Measurements from ENCODE around the gene OTUD6A.
"Not testable (repeated sequence)": the region's sequence is repeated elsewhere in the genome, so short reads cannot be mapped to it uniquely, and the experiment has no call there.

Gene OTUD6A

DNA sequence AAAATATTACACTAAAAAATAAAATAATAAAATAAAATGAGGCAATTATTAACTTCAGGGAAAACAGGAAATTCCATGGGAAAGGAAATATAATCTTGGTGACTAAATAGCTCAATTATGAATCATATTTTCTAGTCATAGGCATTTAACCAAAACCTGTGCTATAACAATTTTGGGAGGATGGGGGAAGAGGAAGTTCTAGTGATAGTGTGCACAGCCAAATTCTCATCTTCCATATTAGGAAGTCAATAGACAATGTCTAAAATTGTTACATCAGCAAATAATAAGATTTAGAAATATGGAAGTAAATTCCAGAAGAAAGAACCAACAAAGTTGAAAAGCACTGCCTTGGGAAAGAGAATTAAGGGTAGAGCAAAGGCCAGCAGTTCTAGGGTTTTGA, 15.3 kb upstream of the OTUD6A start:
- no peak for DNase-seq (ENCODE audit: low read depth)

DNA sequence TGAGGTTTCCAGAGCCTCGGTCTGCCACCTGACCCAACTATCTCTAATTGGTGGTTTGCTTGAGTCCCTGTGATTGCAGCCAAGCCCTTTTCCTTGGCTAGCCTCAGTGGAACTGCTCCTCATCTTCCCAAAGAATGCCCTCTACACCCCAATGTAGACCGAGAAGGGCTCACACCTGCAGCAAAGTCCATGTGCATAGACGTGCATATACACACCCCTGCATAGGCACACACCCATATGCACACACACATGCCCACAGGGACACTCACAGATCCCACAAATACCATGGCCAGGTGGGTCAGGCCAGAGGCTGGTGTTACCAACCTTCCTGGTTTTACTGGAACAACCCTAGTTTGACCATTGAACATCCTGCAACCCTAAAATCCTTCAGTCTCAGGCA, 12.9 kb upstream of the OTUD6A start:
- DNase-seq (ENCODE audit: low read depth) = no peak

DNA sequence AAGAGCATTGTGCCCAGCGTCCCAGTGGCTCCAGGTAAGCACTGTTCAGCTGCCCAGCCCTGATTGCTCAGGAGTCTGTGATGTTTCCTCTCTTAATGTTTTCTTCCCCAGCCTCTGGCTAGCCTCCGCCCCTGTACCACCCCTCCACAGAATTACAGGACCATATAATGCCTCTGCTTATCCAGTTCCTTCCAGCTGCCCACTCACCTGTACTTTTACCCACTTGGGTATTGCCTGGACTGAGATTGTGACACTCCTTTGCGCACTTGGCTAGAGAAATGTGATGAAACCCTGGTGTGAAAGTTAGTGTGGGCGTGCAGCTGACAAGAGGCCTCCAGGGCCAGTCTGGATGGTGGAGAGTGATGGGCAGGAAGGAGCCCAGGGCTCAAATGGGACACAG, 12.3 kb upstream of the OTUD6A start, which contains the start of gene AWAT2:
TSS of gene AWAT2 (minus strand) at position 14 of the 400 bp plus-strand sequence. CDS start at position 8, 6 bp downstream.
- DNase-seq (ENCODE audit: low read depth) = no peak

DNA sequence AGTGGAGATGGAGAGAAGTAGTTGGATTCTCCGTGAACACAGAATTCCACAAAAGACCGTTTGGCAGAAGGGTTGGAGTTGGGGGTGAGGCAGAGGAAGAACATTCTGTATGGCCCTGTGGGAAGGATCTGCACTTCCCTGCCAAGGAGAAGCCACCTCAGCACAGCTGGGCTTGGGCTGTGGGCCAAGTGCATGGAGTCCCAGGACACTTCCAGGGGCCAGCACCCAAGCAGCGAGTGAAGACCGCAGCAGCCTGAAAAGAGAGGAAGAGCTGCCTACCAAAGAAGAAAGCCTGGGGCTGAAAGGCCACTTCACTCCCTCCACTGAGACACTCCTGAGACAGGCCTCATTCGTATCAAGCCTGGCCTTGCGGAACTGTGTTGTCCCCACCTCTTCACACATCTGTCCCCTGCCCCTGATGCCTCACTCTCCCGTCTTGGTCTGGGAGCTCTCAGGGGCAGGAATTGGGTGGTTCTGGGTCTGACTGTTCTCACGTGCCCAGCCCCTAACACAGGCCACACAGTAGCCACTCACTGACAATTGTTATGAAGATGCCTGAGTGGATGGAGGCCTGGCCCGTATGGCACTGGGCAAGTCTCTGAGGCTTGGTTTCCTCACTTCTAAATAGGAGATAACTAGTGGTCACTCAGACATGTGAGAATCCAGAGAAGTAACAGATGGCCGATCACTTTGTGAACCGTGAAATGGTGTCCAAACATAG, 9.2 kb upstream of the OTUD6A start:
- no peak for DNase-seq (ENCODE audit: low read depth)

DNA sequence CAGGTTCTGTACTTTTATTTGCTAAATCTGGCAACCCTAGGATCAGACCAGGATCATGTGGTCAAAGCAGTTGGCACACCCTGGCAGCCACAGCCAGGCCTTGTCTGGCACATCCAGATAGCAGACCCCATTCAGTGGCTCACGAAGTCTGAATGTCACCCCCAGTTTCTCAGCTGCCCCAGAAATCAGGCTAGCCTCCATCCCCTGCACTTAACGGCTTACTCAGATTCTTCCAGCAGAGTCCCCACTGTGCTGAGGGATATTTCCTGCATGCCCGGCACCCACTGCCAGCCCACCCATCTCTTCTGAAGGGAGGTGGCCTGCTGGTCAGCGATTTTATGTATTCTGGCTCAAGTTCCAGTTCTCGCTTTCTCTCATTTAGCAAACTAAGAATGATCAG, 7.9 kb upstream of the OTUD6A start:
- no peak for DNase-seq (ENCODE audit: low read depth)

DNA sequence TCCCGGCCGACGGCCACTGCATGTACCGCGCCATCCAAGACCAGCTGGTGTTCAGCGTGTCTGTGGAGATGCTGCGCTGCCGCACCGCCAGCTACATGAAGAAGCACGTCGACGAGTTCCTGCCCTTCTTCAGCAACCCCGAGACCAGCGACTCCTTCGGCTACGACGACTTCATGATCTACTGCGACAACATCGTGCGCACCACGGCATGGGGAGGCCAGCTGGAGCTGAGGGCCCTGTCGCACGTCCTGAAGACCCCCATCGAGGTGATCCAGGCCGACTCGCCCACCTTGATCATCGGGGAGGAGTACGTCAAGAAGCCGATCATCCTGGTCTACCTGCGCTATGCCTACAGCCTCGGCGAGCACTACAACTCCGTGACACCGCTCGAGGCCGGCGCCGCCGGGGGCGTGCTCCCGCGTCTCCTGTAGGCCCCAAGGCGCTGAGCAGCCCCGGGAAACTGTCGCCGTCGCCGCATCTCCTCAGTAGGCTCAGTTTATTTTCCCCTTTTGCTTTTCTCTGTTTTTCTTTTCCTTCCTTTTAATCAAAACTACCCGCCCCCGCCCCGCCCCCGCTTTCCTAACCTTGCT, 799 bp downstream of the OTUD6A start:
- no peak for DNase-seq (ENCODE audit: low read depth)

DNA sequence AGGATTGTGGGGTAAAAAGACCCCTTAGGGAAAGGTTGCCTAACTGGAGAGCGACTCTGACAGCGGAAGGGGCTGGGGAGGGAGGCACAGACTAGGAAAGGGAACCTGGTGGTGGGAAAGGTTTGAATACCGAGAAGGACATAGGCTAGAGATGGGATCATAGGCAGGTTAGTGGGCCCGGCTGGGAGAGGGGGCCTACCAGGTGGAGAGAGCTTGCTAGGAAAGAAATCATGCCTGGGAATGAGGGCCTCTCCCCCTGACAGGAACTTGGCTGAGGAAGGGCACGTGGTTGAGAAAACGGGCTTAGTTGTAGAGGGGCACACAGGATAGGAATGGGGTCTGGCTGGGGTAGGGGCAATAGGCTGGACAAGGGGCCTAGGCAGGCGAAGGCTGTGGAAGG, 4.4 kb downstream of the OTUD6A start:
- DNase-seq (ENCODE audit: low read depth) = no peak

DNA sequence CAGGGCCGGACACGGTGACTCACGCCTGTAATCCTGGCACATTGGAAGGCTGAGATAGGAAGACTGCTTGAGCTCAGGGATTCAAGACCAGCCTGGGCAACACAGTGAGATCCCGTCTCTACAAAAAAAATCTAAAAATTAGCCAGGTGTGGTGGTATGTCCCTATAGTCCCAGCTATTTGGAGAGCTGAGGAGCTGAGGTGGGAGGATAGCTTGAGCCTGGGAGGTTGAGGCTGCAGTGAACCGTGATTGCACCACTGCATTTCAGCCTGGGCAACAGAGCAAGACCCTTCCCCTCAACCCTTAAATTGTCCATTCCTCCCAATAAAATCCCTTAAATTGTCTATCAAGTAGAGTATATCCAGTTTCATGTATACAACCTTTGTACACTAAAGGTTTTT, 17.0 kb downstream of the OTUD6A start:
- DNase-seq (ENCODE audit: low read depth) = no peak

DNA sequence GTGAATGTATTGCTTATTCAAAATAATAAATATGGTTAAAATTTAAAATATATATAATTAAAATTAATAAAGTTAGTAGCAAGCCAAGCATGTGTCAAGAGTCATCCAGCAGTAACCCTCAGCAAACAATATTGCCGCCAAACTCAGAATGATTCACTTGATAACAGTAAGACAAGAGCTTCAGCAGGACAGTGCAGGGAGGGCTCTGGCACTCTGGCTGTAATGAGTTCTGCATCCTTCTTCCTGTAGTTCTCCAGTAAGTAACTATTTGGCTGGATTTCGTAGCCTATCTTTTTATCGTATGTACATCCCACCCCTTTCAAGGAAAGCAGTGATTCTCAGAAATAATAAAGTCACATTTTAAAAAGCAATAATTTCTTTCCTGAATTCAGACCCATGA, 17.6 kb downstream of the OTUD6A start:
- no peak for DNase-seq (ENCODE audit: low read depth)

DNA sequence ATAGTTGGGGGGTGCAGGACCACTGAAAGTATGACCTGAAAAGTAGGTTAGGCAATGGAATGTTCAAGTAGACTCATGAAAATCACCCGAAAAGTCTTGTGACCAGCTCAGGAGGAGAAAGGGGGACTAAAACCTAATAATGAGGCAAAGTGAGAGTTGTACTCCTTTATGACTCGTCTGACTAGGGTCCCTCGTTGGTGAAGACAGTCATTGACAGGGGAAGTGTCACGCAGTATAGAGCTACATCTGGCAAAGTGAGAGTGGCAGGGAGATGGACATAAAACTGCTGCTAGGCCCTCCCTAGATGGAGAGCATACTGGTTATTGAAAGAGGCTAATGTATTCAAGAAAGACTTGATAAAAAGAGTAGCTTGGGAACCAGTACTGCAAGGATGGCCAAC, 20.5 kb downstream of the OTUD6A start:
- no peak for DNase-seq (ENCODE audit: low read depth)

DNA sequence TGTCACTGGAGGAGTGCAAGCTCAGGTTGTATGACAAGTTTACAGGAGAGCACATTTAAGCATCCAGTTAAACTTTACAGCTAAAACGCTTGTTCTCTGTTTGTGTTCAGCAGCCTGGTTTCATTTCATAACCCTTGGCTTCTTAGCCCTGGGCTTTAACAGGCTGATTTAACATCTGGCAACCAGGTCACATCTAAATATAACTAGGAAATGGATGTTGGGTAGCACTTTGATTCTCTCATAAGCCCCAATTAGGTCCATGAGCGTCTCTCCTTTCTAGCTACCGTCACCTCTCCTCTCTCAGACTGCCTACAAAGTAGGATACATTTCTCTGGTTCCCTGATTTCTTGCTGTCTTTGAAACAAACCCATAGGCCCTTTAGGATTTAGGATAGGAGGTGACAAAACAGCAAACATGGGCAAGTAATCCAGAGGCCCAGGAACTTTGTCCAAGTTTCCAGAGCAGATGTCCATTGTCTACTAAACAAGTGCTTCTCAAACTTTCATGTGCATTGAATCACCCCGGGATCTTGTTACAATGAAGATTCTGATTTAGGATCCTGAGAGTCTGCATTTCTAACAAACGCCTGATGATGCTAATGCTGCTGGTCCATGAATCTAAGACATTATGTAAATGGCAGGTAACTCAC, 22.5 kb downstream of the OTUD6A start:
- DNase-seq (ENCODE audit: low read depth) = no peak

DNA sequence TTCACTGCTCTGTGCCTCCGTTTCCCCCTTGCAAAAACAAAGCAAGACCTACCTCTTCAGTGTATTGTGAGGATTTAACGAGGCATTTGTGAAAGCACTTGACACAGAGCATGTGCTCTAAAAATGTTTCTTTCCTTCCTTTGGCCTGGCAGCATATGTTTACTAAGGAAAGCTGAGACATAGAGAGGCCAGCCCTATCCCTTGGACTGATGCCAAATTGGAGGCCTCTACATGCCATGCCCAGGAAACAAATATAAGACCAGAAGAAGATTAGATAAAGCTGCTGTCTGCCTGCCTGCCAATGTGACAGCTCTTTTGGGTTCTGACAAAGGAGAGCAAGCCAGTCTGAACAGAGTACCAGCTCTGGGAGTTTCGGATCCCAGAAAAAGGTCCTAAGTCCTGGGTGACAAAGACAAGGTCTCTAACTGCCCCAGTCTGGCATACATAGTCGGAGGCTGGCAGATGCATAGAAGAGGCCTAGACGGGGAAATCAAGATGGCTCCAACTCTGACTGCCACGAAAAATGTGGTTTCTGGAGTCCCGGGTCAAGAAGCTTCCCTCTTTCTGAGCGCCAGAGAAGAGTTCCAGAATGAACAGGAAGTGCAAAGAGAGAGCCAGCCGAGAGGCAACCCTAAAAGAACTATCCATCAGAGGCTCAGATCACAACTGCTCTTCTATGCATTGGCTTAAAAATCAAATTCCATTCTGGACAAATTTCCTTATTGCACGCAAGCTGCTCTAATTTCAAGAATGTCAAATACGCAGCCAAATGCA, 25.8 kb downstream of the OTUD6A start:
- DNase-seq (ENCODE audit: low read depth) = no peak

DNA sequence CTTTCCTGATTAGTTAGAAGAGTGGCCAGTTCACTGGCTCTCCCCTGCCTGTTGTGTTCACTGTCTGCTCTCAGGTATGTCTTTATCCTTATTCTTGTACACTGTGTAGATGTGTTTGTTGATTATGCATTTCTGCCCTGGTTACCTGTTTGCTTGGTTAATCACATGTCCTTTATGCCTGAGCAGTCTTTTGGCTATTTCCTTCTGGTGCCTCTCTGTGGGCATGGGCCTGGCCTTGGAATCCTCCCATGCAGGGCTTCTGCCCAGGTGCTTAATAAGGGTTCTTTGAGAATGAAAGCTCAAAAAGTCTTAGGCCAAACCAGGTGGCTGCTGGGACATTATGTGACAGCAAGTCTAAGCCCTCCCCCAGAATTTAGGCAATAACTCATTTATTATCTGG, 26.5 kb downstream of the OTUD6A start:
- DNase-seq (ENCODE audit: low read depth) = no peak

DNA sequence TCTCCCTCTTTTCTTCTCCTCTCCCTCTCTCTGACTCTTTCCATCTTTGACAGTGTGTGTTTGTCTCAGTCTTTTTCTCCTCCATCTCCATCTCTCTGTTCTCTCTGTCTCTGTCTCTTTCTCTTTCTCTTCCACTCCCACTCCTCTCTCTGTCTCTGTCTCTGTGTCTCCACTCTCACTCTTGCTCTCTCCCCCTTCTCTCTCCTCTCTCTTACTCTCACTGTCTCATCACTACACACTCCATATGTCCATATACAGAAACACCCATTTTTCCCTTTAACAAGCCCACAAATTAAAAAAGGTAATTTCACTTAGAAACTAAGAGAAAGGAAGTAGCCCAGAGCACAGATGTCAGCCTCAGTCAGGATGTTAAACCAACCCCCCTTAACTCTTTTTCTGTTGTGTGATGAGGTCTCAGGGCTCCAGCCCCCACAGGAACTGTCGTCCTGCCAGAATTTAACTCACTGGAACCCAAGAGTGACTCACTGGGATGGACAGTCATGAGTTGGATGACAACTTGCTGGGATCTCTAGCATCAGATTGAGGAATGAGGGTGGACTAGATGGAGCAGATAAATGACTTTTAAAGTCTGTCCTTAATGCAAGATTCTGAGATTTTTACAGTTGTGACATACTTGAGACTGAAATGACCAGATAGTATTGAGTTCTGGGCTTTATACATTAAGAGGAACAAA, 27.5 kb downstream of the OTUD6A start:
- DNase-seq (ENCODE audit: low read depth) = no peak

DNA sequence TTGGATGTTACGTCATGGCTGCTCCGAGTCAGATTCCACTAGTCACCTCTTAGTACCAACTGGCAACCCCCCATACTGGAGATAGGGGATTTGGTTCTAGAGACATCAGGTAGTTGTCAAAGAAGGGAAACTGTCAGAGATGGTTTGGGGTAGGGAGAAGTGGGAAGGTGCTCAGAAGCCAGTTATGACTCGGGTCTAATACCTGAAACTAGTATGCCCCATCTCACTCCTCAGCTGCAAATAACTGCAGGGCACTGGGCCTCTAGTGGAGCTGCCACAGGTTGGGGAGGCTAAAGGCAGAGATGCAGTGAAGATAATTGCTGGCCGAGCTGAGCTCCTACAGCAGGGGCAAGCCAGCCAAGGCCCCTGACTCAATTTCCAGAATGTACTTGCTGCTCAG, 30.0 kb downstream of the OTUD6A start:
- no peak for DNase-seq (ENCODE audit: low read depth)

DNA sequence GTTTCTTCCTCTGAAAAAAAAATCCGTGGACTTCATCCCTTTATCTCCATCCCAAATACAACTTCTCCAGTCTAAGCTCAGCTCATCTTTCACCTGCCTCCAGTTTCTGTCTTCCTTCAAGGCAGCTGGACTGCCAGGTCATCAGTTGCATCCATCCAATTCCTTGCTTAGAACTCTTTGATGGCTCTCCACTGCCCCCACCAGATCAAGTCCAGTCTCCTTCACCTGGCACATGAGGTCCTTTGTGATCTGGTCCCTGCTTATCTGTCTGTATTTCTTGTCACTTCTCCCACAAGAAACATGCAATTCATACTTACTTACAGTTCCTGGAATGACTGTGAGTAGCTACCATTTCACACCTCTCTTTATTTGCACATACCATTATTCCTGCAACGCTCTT, 33.8 kb downstream of the OTUD6A start:
- no peak for DNase-seq (ENCODE audit: low read depth)

DNA sequence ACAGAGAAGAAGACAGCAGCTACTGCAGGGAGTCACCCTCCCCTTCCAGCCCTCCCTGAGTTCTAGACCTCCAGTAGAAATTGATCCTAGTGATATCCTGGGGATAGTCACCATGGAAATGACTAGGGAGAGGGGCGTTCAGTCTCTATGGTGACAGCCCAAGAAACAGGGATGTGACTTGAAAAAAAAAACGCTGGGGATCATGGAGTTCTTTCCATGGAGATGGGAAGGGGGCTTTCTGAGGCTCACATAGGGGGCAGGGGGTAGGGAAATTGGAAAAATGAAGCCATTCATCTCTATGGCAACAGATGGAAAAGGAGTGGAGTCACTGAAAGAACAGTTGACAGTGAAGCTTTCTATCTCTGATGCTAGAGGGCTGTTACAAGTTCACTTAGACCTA, 43.0 kb downstream of the OTUD6A start:
- DNase-seq (ENCODE audit: low read depth) = no peak

DNA sequence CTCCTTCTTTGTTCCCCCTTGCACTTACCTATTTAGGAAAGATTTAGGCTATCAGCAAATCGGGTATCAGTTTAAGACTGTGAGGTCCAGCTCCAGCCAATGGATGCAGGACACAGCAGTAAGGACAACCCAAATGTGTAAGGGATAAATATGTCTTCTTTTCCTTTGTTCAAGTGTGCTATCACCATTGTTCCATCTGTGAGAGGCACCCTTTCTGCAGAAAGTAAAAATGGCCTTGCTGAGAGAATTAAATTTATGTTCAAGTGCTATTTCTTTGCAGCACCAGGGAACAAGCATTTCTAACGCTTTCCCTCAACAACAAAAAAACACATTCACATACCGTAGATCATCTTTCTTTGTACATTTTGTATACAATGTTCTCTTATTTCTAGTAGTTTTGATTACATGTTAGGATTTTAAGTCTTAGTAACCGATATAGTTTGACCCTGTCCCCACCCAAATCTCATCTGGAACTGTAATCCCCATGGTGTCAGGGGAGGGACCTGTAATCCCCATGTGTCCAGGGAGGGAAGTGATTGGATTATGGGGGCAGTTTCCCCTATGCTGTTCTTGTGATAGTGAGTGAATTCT, 49.3 kb downstream of the OTUD6A start:
- DNase-seq (ENCODE audit: low read depth) = not testable (repeated sequence)
